ENCODE results near the gene SEC24D. TPM values are rescaled to one million over a fixed set of nuclear protein-coding genes. Genes with fewer than 3 reads are reported as not detected.

The SEC24D gene
- total RNA-seq, 1 donor: 134 TPM

DNA sequence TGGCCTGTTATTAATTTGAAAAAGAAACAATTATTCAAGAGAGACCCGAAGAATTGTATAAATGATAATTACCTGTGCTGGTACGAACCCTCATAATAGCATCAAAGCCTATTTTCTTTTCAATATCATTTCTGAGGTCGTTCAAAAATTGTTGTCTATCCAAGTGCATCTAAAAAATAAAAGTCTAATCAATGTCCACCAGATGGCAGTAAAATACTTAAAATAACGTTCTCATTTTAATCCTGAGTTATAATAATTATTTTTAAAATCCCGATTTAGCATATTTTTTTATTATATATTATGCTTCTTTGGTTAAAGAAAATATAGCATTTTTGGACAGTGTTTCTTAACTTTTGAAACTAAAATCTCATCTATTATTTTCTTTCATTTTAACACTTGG lies 95.1 kb downstream of the SEC24D start:
- DNase-seq (ENCODE audit: low read depth): no peak
- peak; percentile 29 for TF ChIP-seq CTCF (IDR thresholded peaks at IDR 0.05; ENCODE audit: insufficient read depth, low read depth, low read length)
- no peak overlapping the region for H3K4me3 ChIP-seq (ENCODE audit: low read depth, low read length)

- no peak for TF ChIP-seq CTCF (IDR thresholded peaks at IDR 0.05; ENCODE audit: insufficient read depth, low read depth, low read length)
- H3K4me3 ChIP-seq (ENCODE audit: low read depth, low read length): no peak overlapping the region
- no peak for DNase-seq (ENCODE audit: low read depth)
Measured at GRCh38 chr4:118739022-118739713, 96.8 kb downstream of the SEC24D start.

GRCh38 chr4:118738090-118738489 lies 97.8 kb downstream of the SEC24D start:
- TF ChIP-seq CTCF (IDR thresholded peaks at IDR 0.05; ENCODE audit: insufficient read depth, low read depth, low read length): no peak
- H3K4me3 ChIP-seq (ENCODE audit: low read depth, low read length): no peak overlapping the region
- DNase-seq (ENCODE audit: low read depth): no peak

GRCh38 chr4:118736900-118737299 lies 99.0 kb downstream of the SEC24D start:
- H3K4me3 ChIP-seq (ENCODE audit: low read depth, low read length): no peak overlapping the region
- DNase-seq (ENCODE audit: low read depth): no peak
- TF ChIP-seq CTCF (IDR thresholded peaks at IDR 0.05; ENCODE audit: insufficient read depth, low read depth, low read length): no peak

- no peak for TF ChIP-seq CTCF (IDR thresholded peaks at IDR 0.05; ENCODE audit: insufficient read depth, low read depth, low read length)
- DNase-seq (ENCODE audit: low read depth): no peak
- H3K4me3 ChIP-seq (ENCODE audit: low read depth, low read length): no peak overlapping the region
Measured at GRCh38 chr4:118734491-118735205, 101.3 kb downstream of the SEC24D start.

DNA sequence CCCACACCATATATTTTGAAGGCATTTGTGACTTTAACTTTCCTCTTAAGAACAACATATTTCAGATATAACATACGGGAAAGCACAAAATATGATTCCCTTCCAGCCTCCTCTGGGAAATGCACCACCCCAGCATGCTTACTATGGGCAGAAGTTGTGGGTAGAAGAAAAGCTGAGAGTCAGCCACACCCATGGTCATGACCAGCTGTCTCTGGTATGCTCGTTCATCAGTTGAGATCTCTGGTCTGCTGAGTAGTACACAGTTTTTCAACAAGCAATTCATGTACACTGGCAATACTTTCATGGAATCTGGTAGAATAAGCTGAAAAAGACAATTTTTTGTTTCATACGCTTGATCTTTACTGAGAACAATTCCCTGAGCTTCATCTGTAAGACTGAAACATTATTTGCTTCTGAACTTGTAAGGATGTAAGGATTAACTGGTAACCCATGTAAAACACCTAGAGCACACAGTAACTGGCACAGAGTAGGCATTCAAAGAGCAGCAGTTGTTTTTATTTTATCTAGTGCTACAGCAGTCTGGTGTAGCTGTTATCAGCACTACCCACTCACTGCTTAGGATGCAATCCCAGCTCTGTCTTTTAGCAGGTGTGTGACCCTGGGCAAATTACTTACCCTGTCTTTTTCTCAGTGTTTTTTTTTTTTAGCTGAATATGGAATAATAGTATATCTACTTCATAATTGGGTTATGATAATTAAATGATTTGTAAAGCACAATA lies 103.2 kb downstream of the SEC24D start:
- H3K4me3 ChIP-seq (ENCODE audit: low read depth, low read length): no peak overlapping the region
- no peak for DNase-seq (ENCODE audit: low read depth)
- no peak for TF ChIP-seq CTCF (IDR thresholded peaks at IDR 0.05; ENCODE audit: insufficient read depth, low read depth, low read length)

Measured in fibroblast of villous mesenchyme (primary cell).